ENCODE data around the gene MED13L.

The MED13L gene

DNA sequence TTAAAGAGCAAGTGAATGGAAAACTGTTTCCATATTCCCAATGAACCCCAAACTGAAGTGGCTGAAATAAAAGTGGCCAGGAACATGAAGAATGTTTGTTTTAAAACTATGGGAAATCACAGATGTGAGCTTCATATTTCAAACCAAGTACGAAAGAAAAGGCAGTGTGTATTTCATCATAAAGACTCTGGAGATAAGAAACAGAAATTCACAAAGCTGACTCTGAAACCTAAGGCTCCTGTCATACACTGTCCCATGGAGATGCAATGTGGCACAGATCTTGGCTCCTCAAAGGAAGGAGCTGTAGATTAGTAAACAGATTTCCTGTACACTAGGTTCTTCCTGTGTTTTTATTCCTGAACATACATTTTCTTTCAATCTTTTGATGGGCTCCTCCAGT lies 304.4 kb downstream of the MED13L start:
- no peak for DNase-seq (ENCODE audit: extremely low read depth, low read depth)
- no peak overlapping the region for H3K4me3 ChIP-seq (replicated peaks; ENCODE audit: low read depth, low read length)
- no peak for TF ChIP-seq CTCF (IDR thresholded peaks at IDR 0.05; ENCODE audit: low read depth, low read length, missing control alignments)

GRCh38 chr12:115972241-115972640 lies 305.3 kb downstream of the MED13L start:
- no peak for TF ChIP-seq CTCF (IDR thresholded peaks at IDR 0.05; ENCODE audit: low read depth, low read length, missing control alignments)

DNA sequence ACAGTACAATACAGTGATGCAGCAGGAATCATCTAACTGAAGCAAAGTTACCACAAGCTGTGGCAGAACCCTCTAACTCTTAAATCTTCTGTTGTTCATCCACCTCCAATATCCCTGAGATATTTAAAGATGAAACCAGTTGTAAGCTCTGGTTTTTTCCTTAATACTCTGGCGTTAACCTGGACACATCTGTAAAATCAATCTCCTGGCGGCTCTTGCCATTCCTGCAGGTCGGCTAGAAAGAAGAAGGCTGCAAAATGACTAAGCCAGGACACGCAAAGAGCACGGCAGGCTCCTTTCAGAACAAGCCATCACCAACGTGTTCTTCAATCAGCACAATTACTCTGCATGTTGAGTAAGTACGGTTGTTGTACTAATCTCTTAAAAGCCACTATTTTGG lies 309.3 kb downstream of the MED13L start:
- TF ChIP-seq CTCF (IDR thresholded peaks at IDR 0.05; ENCODE audit: low read depth, low read length, missing control alignments): no peak

More at GRCh38 chr12:115972241-115972640, 305.3 kb downstream of the MED13L start:
- H3K4me3 ChIP-seq (replicated peaks; ENCODE audit: low read depth, low read length): no peak overlapping the region
- no peak for DNase-seq (ENCODE audit: extremely low read depth, low read depth)

GRCh38 chr12:115966376-115966775 lies 311.1 kb downstream of the MED13L start:
- no peak for TF ChIP-seq CTCF (IDR thresholded peaks at IDR 0.05; ENCODE audit: low read depth, low read length, missing control alignments)
- no peak for DNase-seq (ENCODE audit: extremely low read depth, low read depth)
- no peak overlapping the region for H3K4me3 ChIP-seq (replicated peaks; ENCODE audit: low read depth, low read length)

More for the DNA sequence above, 309.3 kb downstream of the MED13L start:
- DNase-seq (ENCODE audit: extremely low read depth, low read depth): no peak
- no peak overlapping the region for H3K4me3 ChIP-seq (replicated peaks; ENCODE audit: low read depth, low read length)

DNA sequence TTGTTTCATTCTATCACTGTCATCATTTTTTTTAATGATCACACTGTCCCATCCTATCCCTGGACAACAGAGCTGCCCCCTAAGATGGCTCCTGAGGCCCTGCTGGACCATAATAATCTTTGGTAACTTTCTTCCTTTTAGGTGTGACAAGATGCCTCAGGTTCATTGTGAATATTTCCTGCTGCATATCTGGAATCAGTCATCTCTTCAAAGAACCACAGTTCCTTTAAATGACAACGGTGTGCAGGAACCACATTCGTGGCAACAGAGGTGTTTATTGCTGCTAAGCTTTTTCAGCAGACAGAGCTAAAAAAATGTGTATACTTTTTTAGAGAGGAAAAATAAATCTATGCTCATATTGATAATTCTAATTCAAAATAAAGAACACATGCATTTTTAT lies 312.9 kb downstream of the MED13L start:
- no peak for DNase-seq (ENCODE audit: extremely low read depth, low read depth)
- H3K4me3 ChIP-seq (replicated peaks; ENCODE audit: low read depth, low read length): no peak overlapping the region
- TF ChIP-seq CTCF (IDR thresholded peaks at IDR 0.05; ENCODE audit: low read depth, low read length, missing control alignments): no peak

- no peak overlapping the region for H3K4me3 ChIP-seq (replicated peaks; ENCODE audit: low read depth, low read length)
- DNase-seq (ENCODE audit: extremely low read depth, low read depth): no peak
- no peak for TF ChIP-seq CTCF (IDR thresholded peaks at IDR 0.05; ENCODE audit: low read depth, low read length, missing control alignments)
Measured at GRCh38 chr12:115964214-115964613, 313.3 kb downstream of the MED13L start.

GRCh38 chr12:115962216-115962615 lies 315.3 kb downstream of the MED13L start:
- H3K4me3 ChIP-seq (replicated peaks; ENCODE audit: low read depth, low read length): no peak overlapping the region
- DNase-seq (ENCODE audit: extremely low read depth, low read depth): no peak
- no peak for TF ChIP-seq CTCF (IDR thresholded peaks at IDR 0.05; ENCODE audit: low read depth, low read length, missing control alignments)
